ENCODE results near the gene SMIM32.

SMIM32 gene

DNA sequence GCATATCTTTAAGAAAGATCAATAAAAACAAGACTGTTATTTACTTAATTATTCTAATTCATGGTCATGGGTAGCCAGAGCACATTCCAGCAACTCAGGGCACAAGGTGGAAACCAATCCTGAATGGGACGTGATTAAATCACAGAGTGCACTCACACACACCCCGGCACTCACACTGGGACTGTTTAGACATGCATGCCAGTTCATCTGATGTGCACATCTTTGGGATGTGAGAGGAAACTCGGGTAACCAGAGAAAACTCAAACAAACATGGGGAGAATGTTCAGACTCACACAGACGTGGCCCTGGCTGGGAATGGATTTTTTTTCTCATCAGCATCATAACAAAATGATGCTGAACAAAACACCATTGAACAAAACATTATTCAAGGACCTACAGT is 31.0 kb downstream of the SMIM32 start:
- H3K4me2 ChIP-seq (ENCODE audit: low read depth, low read length, poor library complexity, severe bottlenecking) = no peak overlapping the region
- H4K20me1 ChIP-seq (ENCODE audit: insufficient read depth, low read length, poor library complexity, severe bottlenecking) = no peaks in the 10 kb centered on the region
- H3K9me2 ChIP-seq (replicated peaks; ENCODE audit: low read depth, low read length) = no peaks in the 10 kb centered on the region
- H3F3A ChIP-seq (ENCODE audit: low read depth) = no peaks in the 10 kb centered on the region
- no peak overlapping the region for H2AFZ ChIP-seq (ENCODE audit: low read length)
- H3K27me3 ChIP-seq (ENCODE audit: insufficient read depth, low read length, poor library complexity, severe bottlenecking) = no peaks in the 10 kb centered on the region
- H3K9me3 ChIP-seq (ENCODE audit: insufficient read depth, low read depth, low read length) = no peaks in the 10 kb centered on the region
- H3K9ac ChIP-seq (ENCODE audit: low read depth, low read length, poor library complexity, severe bottlenecking) = no peak overlapping the region
- H3K4me1 ChIP-seq (ENCODE audit: insufficient read depth, low read length, poor library complexity, severe bottlenecking) = no peaks in the 10 kb centered on the region
- peaks cover 20% of the 10 kb centered on the region for H3K79me2 ChIP-seq (ENCODE audit: insufficient read depth, low read length)
- no peak overlapping the region for H3K4me3 ChIP-seq (ENCODE audit: low read length, poor library complexity, severe bottlenecking)
- peaks cover 56% of the 10 kb centered on the region for H3K36me3 ChIP-seq (ENCODE audit: insufficient read depth, low read length)
- TF ChIP-seq, protein P1, sequence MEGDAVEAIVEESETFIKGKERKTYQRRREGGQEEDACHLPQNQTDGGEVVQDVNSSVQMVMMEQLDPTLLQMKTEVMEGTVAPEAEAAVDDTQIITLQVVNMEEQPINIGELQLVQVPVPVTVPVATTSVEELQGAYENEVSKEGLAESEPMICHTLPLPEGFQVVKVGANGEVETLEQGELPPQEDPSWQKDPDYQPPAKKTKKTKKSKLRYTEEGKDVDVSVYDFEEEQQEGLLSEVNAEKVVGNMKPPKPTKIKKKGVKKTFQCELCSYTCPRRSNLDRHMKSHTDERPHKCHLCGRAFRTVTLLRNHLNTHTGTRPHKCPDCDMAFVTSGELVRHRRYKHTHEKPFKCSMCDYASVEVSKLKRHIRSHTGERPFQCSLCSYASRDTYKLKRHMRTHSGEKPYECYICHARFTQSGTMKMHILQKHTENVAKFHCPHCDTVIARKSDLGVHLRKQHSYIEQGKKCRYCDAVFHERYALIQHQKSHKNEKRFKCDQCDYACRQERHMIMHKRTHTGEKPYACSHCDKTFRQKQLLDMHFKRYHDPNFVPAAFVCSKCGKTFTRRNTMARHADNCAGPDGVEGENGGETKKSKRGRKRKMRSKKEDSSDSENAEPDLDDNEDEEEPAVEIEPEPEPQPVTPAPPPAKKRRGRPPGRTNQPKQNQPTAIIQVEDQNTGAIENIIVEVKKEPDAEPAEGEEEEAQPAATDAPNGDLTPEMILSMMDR (conservative IDR thresholded peaks at IDR 0.05; ENCODE audit: low read length) = no peak
- no peak for TF ChIP-seq EZH2phosphoT487 (IDR thresholded peaks at IDR 0.05; ENCODE audit: borderline replicate concordance)

GRCh38 chr5:136159457-136159856 is 33.5 kb downstream of the SMIM32 start:
- Histone ChIP-seq H3K4me3 (ENCODE audit: low read length, poor library complexity, severe bottlenecking) (no peak overlapping the region), H4K20me1 (ENCODE audit: insufficient read depth, low read length, poor library complexity, severe bottlenecking) (peaks cover 13% of the 10 kb centered on the region), H3K79me2 (ENCODE audit: insufficient read depth, low read length) (peaks cover 38% of the 10 kb centered on the region), H3K9ac (ENCODE audit: low read depth, low read length, poor library complexity, severe bottlenecking) (no peak overlapping the region), H3K4me1 (ENCODE audit: insufficient read depth, low read length, poor library complexity, severe bottlenecking) (no peaks in the 10 kb centered on the region), H3K36me3 (ENCODE audit: insufficient read depth, low read length) (peaks cover 65% of the 10 kb centered on the region), H3K9me3 (ENCODE audit: insufficient read depth, low read depth, low read length) (no peaks in the 10 kb centered on the region), H3F3A (ENCODE audit: low read depth) (no peaks in the 10 kb centered on the region), H2AFZ (ENCODE audit: low read length) (no peak overlapping the region), H3K27me3 (ENCODE audit: insufficient read depth, low read length, poor library complexity, severe bottlenecking) (no peaks in the 10 kb centered on the region), H3K9me2 (replicated peaks; ENCODE audit: low read depth, low read length) (no peaks in the 10 kb centered on the region), H3K4me2 (ENCODE audit: low read depth, low read length, poor library complexity, severe bottlenecking) (no peak overlapping the region)
- TF ChIP-seq EZH2phosphoT487 (IDR thresholded peaks at IDR 0.05; ENCODE audit: borderline replicate concordance) = no peak
- TF ChIP-seq, protein P1 (conservative IDR thresholded peaks at IDR 0.05; ENCODE audit: low read length) = no peak

- H3F3A ChIP-seq (ENCODE audit: low read depth) = no peaks in the 10 kb centered on the region
- no peaks in the 10 kb centered on the region for H3K27me3 ChIP-seq (ENCODE audit: insufficient read depth, low read length, poor library complexity, severe bottlenecking)
- H3K9me2 ChIP-seq (replicated peaks; ENCODE audit: low read depth, low read length) = no peaks in the 10 kb centered on the region
- H3K4me2 ChIP-seq (ENCODE audit: low read depth, low read length, poor library complexity, severe bottlenecking) = no peak overlapping the region
- no peak for TF ChIP-seq EZH2phosphoT487 (IDR thresholded peaks at IDR 0.05; ENCODE audit: borderline replicate concordance)
- TF ChIP-seq, protein P1 (conservative IDR thresholded peaks at IDR 0.05; ENCODE audit: low read length) = no peak
- no peak overlapping the region for H2AFZ ChIP-seq (ENCODE audit: low read length)
- H3K79me2 ChIP-seq (ENCODE audit: insufficient read depth, low read length) = peaks cover 42% of the 10 kb centered on the region
- H3K9me3 ChIP-seq (ENCODE audit: insufficient read depth, low read depth, low read length) = no peaks in the 10 kb centered on the region
- H3K4me1 ChIP-seq (ENCODE audit: insufficient read depth, low read length, poor library complexity, severe bottlenecking) = no peaks in the 10 kb centered on the region
- H3K4me3 ChIP-seq (ENCODE audit: low read length, poor library complexity, severe bottlenecking) = no peak overlapping the region
- H3K9ac ChIP-seq (ENCODE audit: low read depth, low read length, poor library complexity, severe bottlenecking) = no peak overlapping the region
- peaks cover 66% of the 10 kb centered on the region for H3K36me3 ChIP-seq (ENCODE audit: insufficient read depth, low read length)
- H4K20me1 ChIP-seq (ENCODE audit: insufficient read depth, low read length, poor library complexity, severe bottlenecking) = peaks cover 22% of the 10 kb centered on the region
These were observed 35.4 kb downstream of the SMIM32 start for GRCh38 chr5:136157514-136157913.

All from Loucy (cell line).